ENCODE results near the gene SMC6.

GRCh38 chr2:17646838-17647701, 106.5 kb downstream of the SMC6 start:
- TF ChIP-seq CTCF (IDR thresholded peaks at IDR 0.05) (no peak), POLR2A (IDR thresholded peaks at IDR 0.05) (no peak)
